ENCODE results near the gene SLAMF6.
"Not testable (repeated sequence)": the region's sequence is repeated elsewhere in the genome, so short reads cannot be mapped to it uniquely, and the experiment has no call there.

The SLAMF6 gene

GRCh38 chr1:160541622-160542302 is 18.7 kb upstream of the SLAMF6 start:
- no peak for DNase-seq

GRCh38 chr1:160540859-160541233 is 17.8 kb upstream of the SLAMF6 start:
- no peak for DNase-seq

- DNase-seq: no peak
Measured at GRCh38 chr1:160539990-160540858, 17.2 kb upstream of the SLAMF6 start.

- DNase-seq: no peak
Measured at GRCh38 chr1:160539684-160539989, 16.6 kb upstream of the SLAMF6 start.

- no peak for DNase-seq
Measured at GRCh38 chr1:160538985-160539651, 16.1 kb upstream of the SLAMF6 start.

GRCh38 chr1:160537714-160538665 is 14.9 kb upstream of the SLAMF6 start:
- no peak for DNase-seq

- DNase-seq: no peak
Measured at GRCh38 chr1:160534823-160535605, 12.0 kb upstream of the SLAMF6 start.

GRCh38 chr1:160532557-160532813 is 9.4 kb upstream of the SLAMF6 start:
- DNase-seq: not testable (repeated sequence)

GRCh38 chr1:160531809-160532556 is 8.9 kb upstream of the SLAMF6 start:
- DNase-seq: not testable (repeated sequence)

- not testable (repeated sequence) for DNase-seq
Measured at GRCh38 chr1:160529401-160529952, 6.4 kb upstream of the SLAMF6 start.

- not testable (repeated sequence) for DNase-seq
Measured at GRCh38 chr1:160523789-160524188, 734 bp upstream of the SLAMF6 start.

- no peak for DNase-seq
Measured at GRCh38 chr1:160522136-160522535, 919 bp downstream of the SLAMF6 start.

- DNase-seq: no peak
Measured at GRCh38 chr1:160521554-160521953, 1.5 kb downstream of the SLAMF6 start.

- no peak for DNase-seq
Measured at GRCh38 chr1:160520999-160521398, 2.1 kb downstream of the SLAMF6 start.

GRCh38 chr1:160520582-160520981 is 2.5 kb downstream of the SLAMF6 start:
- DNase-seq: no peak

GRCh38 chr1:160519642-160520435 is 3.2 kb downstream of the SLAMF6 start:
- DNase-seq: no peak

GRCh38 chr1:160517519-160517918 is 5.5 kb downstream of the SLAMF6 start:
- DNase-seq: not testable (repeated sequence)

- DNase-seq: not testable (repeated sequence)
Measured at GRCh38 chr1:160515908-160516307, 7.1 kb downstream of the SLAMF6 start.

- no peak for DNase-seq
Measured at GRCh38 chr1:160504651-160505050, 18.4 kb downstream of the SLAMF6 start.

- DNase-seq: no peak
Measured at GRCh38 chr1:160503087-160503486, 20.0 kb downstream of the SLAMF6 start.

Measured in DMS 273 treated with DMSO at 0.1 percent for 48 hours (cell line).